NCI-H1092 (cell line): ENCODE measurements around the gene ACACA.

Experiments
- DNase-seq: peaks from one replicate; lab custom pipeline; 2025; lab: John Stamatoyannopoulos, UW

The ACACA gene

GRCh38 chr17:37066322-37067255 lies 340.0 kb downstream of the ACACA start:
- no peak for DNase-seq

- DNase-seq = no peak
Observed at GRCh38 chr17:37065486-37066321, 340.9 kb downstream of the ACACA start.

- DNase-seq = no peak
Observed at GRCh38 chr17:37064956-37065355, 341.7 kb downstream of the ACACA start.

- no peak for DNase-seq
Observed at GRCh38 chr17:37064206-37064605, 342.4 kb downstream of the ACACA start.

- DNase-seq = no peak
Observed at GRCh38 chr17:37062021-37062420, 344.6 kb downstream of the ACACA start.

- no peak for DNase-seq
Observed at GRCh38 chr17:37060928-37061327, 345.7 kb downstream of the ACACA start.

- no peak for DNase-seq
Observed at GRCh38 chr17:37060094-37060493, 346.5 kb downstream of the ACACA start.

GRCh38 chr17:37059493-37059892 lies 347.1 kb downstream of the ACACA start:
- DNase-seq = no peak

GRCh38 chr17:37056622-37057021 lies 350.0 kb downstream of the ACACA start:
- DNase-seq = no peak

GRCh38 chr17:37054894-37055293 lies 351.7 kb downstream of the ACACA start:
- DNase-seq = no peak

- no peak for DNase-seq
Observed at GRCh38 chr17:37052450-37052849, 354.2 kb downstream of the ACACA start.

GRCh38 chr17:37051833-37052232 lies 354.8 kb downstream of the ACACA start:
- DNase-seq = no peak

- no peak for DNase-seq
Observed at GRCh38 chr17:37051381-37051780, 355.3 kb downstream of the ACACA start.

GRCh38 chr17:37050920-37051319 lies 355.7 kb downstream of the ACACA start:
- no peak for DNase-seq

- DNase-seq = no peak
Observed at GRCh38 chr17:37048811-37049210, 357.8 kb downstream of the ACACA start.

- peak; percentile 72 for DNase-seq
Observed at GRCh38 chr17:37047631-37048104, 359.0 kb downstream of the ACACA start.

GRCh38 chr17:37045351-37045922 lies 361.2 kb downstream of the ACACA start:
- no peak for DNase-seq

- DNase-seq = no peak
Observed at GRCh38 chr17:37043201-37043600, 363.4 kb downstream of the ACACA start.

- DNase-seq = no peak
Observed at GRCh38 chr17:37041932-37042331, 364.7 kb downstream of the ACACA start.

GRCh38 chr17:37039269-37039668 lies 367.4 kb downstream of the ACACA start:
- no peak for DNase-seq

- no peak for DNase-seq
Observed at GRCh38 chr17:37037590-37038155, 369.0 kb downstream of the ACACA start.
